GM04504 (cell line): ENCODE results near the gene PDXP.
"Not testable (repeated sequence)": the region's sequence is repeated elsewhere in the genome, so short reads cannot be mapped to it uniquely, and the experiment has no call there.

Source experiments
- DNase-seq: peaks from one replicate; pipeline ENCODE4 v3.0.0-alpha.2; 2012; ENCODE audit warnings: low read depth

PDXP gene

DNA sequence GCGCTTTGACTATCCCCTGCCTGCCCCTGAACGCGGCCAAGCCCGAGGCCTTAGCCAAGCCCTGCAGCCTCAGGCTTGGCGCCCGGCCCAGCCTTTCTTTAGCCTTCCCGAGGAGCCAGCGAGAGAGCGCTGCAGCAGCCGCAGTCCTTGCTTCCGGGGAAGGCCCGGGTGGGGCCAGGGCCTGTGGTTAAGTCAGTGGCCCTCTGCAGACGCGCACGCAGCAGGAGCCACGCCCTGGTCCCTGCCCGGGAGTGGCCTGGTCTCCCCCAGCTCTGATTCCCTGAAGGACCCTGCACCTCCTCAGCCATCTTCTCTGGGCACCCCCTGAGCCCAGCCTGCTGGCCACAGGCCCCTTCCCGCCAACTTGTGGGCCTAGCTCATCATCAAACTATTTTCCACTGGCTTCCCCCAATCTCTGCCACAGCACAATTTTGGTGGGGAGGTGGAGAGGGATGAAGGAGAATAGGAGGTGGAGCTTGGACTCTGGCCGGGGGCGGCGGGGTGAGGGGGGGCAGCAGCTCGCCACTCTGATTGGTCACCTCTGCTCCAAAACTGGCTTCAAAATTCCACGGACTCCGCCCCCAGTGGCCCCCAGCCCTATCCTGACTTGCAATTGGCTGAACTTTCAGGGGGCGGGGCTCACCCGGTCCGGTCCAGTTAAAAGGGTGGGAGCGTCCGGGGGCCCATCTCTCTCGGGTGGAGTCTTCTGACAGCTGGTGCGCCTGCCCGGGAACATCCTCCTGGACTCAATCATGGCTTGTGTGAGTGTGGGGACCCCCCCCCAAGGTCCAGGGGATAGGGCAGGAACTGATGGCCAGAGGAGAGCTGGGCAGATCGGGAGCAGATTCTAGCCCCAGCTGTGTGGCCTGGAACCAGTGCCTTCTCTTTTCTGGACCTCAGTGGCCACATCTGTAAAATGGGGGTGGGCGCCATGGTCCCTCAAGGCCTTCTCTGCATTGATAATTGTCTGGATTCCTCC, 16.7 kb downstream of the PDXP start, which contains the start of gene LGALS1:
Gene LGALS1, plus strand, starts transcription at position 686 of the 979 bp plus-strand sequence. Its CDS starts 67 bp downstream, at position 753.
- DNase-seq = peak; percentile 97

DNA sequence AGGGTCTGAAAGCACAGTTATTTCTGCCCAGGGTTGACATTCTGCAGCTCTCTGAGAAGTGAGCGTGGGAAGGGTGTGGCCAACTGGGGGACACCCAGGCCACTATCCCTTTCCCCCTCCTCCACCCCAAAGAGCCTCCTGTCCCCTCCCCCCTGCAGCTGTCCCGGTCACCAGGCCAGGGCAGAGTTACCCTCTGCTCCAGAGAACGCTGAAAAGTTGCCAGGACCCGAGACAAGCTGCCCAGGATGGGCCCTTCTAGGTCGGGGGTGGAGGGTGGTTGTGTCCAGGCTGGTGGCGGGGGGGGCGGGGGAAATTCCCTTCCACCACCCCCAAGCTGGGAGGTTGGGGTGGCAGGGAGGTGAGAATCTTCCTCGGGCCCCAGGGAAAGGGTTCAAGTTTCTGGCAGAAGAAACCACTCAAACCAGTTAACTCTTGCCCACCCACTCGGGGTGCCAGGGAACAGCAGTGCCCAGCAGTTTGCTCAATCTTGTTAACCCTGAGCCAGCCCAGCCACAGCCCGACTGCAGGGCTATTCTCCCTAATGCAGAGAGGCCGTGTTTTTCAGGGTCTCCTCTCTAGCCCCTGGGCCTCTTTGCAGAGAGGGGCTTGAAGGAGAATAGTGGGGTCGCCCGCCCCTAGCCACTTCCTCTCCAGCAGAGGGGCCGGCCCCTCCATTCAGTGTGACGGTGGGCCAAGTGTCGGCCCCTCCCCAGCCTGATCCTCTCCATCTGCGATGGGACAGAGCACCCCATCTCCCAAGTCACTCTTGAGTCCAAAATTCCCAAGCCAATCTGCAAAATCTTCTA, 17.6 kb downstream of the PDXP start:
- DNase-seq = no peak

DNA sequence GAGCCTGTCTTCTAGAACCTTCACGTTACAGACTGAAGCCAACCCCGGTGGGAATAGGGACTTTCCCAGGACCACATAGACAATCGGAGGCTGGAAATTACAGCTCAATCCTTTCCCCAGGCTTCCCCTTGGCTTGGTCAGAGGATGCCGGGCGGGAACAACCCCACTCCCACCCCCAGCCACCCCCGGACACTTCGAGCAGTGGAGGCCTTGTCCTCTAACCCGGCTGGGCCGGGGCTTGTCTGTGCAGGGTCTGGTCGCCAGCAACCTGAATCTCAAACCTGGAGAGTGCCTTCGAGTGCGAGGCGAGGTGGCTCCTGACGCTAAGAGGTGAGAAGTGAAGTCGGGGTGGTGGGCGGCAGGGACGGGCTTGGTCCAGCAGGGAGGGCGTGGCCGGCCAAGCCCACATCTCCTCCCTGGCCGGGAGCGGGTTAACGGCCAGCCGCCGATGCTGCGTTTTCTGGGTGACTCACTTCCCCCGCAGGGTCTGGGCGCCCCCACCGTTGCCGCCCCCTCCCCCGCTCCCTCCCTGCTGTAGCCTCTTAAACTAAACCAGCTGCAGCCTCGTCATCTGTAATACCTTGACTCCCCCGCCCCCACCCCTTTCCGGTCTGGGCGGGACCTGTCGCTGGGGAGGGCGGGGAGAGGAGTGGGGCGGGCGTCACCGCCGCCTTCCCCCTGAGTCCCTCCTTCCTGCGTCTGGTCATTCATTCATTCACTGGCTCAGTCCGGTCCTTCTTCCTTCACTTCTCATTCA, 18.4 kb downstream of the PDXP start:
- peak; percentile 97 for DNase-seq

DNA sequence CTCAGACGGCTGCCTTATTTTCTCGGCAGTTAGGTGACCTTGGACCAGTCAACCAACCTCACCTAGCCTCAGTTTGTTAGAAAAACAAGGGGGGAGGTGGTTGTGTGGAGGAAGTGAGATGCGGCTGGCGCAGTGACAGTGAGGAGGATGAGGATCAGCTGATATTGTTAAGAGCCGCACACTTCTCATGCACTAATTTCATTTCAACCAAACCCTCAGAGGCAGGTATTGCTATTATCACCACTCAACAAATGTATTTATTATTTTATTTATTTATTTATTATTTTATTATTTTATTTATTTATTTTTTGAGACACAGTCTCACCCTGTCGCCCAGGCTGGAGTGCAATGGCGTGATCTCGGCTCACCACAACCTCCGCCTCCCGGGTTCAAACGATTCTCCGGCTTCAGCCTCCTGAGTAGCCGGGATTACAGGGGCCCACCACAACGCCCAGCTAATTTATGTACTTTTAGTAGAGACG, 19.0 kb downstream of the PDXP start:
- DNase-seq = no peak

DNA sequence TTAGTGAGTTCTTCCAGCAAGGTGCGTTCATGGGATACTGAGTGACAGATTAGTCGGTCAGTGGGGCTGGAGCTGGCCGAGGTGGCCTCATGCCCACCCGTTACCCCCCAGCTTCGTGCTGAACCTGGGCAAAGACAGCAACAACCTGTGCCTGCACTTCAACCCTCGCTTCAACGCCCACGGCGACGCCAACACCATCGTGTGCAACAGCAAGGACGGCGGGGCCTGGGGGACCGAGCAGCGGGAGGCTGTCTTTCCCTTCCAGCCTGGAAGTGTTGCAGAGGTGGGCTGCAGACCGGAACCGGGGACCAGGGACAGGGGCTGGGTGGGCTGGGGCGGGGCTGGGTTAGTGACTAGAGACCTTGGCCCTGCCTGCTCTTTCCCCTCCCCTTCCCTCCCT, 19.8 kb downstream of the PDXP start:
- DNase-seq = no peak

DNA sequence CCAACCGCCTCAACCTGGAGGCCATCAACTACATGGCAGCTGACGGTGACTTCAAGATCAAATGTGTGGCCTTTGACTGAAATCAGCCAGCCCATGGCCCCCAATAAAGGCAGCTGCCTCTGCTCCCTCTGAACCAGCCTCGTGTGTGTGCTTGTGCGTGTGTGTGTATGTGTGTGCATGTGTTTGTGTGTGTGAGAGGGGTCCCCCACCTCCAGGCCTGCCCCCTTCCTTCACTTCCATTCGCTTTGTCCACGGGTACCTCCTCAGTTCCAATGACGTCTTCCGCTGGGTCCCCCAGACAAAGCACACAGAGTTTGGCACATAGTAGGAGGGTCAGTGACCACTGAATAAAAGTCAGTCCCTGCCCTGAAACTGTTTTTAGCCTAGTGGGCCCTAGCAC, 21.1 kb downstream of the PDXP start:
- DNase-seq = no peak

DNA sequence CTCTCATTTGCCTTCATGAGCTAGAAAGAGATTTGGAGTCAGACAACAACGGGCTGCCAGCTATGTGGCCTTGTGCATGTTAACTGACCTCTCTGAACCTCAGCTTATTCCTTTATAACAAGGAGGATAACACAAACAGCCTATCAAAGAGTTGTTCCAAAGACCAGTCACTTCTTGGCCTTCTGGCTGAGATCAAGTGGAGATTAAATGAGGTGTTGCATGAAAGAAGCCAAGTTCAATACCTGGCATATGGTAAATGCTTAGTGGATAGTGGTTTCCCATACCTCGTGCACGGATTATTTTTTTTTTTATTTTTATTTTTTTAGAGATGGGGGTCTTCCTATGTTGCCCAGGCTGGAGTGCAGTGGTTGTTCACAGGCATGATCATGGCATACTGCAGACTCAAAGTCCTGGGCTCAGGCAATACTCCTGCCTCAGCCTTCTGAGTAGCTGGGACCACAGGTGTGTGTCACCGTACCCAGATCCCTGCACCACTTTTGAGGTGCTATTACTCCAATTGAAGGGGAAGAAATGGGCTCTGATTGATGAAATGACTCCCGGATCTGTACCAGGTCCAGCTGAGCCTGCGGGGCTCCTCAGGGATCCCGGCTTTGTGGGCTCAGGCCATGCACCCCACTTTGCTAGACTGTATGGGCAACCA, 21.8 kb downstream of the PDXP start:
- no peak for DNase-seq

DNA sequence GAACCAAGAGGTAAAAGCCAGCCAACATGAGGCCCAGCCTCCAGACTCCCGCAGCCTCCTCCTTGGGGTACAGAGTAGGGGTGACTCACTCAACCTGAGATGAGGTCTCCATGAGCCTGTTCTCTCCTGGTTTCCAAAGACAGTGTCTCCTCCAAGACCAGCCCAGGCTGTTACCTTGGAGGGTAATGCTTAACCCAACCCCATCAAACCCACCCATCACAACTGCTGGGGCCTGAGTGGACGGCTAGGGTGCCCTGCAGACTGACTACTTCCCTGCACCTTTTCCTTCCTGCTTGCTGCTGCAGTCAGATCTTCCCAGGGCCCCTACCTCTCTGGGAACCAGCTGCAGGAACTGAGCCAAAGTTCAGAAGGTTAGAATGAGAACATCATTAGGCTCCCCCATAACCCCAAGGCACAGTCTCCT, 22.5 kb downstream of the PDXP start:
- no peak for DNase-seq

DNA sequence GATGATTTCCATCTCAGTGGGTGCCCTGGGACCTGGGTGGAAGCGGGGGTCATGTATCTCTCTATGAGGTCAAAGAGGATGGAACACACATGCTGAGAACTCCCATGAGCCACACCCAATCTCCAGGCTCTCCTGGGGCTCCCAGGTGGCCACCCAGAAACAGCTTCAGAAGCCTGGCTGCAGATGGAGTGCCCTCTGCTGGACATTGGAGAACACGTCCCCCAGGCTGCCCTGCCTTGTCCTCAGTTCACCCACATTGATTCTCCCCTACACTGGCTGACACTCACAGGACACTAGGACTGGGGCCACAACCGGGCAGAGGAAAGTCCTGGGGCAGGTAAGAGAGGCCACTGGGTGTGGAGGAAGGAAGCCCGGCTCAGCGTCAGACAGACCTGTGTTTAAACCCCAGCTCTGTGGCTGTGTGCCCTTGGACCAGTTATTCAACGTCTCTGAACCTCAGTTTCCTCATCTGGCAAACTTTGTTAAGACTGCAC, 23.1 kb downstream of the PDXP start:
- DNase-seq = peak; percentile 67

DNA sequence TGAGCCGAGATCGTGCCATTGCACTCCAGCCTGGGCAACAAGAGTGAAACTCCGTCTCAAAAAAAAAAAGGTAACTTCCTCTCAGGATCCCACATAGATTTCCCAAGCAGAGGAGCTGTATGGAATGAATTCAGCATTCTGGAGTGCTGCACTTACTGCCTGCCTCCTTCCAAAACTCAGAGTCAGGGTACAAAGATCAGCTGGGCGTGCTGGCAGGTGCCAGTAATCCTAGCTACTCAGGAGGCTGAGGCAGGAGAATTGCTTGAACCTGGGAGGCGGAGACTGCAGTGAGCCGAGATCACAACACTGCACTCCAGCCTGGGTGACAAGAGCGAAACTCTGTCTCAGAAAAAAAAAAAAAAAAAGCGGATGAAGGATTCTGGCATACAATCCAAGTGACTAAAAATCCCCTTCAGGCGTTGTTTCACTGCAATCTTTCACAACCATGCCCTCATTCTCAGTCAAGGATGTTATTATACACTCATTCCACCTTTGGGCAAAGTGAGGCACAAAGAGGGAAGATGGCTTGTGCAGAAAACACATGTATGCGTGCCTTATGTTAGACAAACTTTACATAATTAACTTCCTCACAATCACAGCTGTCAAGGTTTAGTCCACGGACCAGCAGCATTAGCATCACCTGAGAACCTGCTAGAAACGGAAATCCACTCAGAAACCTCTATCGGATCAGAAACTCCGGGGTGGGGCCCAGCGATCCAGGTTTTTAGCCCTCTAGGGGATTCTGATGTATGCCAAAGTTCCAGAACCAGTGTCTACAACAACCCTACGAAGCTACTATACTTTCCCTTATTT, 26.5 kb downstream of the PDXP start:
- DNase-seq = no peak

DNA sequence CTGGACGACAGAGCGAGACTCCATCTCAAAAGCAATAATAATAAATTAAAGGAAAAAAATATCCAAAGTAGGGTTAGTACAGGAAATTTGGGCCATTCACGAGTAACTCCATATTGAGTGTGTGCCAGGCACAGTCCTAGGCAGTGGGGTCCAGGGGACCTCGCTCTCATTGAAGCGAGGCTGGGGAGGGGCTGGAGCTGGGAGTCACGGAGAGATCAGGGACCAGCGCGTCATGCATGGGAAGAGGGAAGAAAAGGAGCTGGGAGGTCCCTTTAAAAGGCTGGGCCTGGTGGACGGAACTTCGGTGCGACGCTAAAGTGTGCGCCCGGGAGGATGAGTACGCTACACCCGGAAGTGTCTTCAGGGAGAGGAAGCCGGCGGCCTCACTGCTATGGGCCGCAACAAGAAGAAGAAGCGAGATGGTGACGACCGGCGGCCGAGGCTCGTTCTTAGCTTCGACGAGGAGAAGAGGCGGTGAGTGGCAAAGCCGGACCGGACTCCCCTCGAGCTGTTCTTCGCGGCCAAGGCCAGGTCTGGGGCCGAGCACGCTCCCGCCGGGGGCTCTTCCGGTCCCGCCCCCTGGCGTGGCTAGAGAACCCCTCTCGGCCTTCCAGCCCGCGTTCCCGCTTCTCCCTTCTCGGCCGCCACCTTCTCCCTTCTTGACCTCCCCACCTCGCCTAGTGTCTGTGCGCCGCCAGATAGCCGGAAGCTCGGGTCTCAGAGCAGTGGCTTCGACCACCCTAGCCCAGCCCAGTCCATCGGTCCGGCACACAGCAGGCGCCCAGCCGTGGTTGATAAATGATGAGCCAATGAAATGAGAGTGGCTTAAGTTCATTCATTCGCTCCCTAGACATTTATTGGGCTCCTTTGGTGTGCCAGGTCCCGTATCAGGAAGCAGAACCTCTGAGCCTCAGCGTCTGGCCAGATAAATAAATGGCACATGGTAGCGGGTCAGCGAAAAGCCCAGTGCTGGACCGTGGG, 27.8 kb downstream of the PDXP start, which contains the start of gene NOL12:
Gene NOL12, plus strand, starts transcription at position 342 of the 981 bp plus-strand sequence. Its CDS starts 50 bp downstream, at position 392.
- peak; percentile 71 for DNase-seq

DNA sequence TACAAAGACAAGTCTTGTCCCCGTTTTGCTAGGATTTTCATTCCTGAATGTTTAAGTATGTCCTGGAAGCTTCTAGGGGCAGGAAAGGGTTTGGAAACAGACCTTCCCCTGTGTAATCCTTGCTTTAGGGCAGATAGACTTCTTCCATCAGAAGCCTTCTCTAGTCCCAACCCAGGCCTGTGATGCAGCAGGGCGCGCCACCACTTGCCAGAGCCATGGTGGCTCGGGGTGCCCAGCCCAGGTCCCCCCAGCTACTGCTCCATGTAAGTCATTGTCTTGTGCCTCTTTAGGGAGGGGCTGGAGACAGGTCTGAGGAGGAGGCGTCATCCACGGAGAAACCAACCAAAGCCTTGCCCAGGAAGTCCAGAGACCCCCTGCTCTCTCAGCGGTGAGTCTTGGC, 31.9 kb downstream of the PDXP start:
- DNase-seq = no peak

DNA sequence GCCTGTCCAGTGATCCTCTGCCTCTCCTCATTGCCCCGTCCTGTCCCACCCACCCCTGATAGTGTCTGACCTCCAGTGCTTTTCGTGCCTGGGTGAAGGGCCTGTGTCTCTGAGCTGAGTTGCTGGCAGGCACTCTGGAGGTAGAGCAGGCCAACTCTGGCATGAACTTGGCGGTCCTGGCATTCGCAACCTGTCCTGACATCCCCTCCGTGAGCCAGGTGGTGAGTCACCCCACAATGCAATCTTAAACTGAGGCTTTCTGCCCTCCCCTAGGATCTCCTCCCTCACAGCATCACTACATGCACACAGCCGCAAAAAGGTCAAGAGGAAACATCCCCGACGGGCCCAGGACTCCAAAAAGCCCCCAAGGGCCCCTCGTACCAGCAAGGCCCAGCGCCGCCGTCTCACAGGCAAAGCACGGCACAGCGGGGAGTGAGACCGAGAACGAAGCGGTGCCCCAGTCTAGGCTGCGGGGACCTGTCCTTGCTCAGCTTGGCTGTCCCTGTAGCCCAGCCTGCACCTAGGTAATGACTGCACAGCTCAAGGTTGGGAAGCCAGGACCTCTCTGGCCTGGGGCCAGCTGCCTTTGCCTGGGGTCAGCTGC, 32.5 kb downstream of the PDXP start:
- DNase-seq = no peak

DNA sequence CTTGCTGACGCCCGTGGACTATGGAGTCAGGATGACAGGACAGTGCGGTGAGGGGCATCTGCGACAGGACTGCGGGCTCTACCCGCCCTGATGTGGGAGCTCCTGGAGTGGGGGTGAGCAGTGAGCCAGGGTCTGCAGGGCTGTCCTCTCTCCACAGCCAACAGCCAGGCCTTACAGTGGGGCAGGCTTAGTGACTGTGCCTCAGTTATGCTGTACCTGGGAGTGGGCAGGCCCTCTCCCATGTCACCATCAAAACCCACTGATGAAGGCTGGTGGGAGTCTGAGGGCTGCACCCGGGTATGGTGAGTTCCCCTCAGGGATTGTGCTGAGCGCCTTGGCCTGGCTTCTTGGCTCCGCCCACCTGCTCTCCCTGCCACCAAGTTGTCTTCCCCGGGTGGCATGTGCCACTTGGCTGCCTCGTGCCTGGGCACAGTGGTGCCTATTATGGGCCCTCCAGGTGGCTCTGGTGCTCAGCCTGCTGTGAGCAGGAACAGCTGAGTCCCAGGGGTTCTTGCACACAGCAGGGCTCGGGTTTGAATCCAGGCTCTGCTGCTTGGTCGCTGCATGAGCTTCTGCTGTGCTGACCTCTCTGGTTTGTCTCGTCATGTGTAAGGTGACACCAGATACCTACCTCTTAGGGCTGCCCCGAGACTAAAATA, 34.2 kb downstream of the PDXP start:
- no peak for DNase-seq

DNA sequence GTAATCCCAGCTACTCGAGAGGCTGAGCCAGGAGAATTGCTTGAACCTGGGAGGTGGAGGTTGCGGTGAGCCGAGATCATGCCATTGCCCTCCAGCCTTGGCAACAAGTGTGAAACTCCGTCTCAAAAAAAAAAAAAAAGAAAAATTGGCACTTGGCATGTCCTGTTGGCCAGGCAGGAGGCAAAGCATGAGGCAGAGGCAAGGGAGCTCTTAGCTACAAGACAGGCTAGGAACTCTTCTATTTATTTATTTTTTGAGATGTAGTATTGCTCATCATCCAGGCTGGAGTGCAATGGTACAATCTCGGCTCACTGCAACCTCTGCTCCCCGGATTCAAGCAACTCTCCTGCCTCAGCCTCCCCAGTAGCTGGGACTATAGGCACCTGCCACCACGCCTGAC, 35.6 kb downstream of the PDXP start:
- DNase-seq = not testable (repeated sequence)

DNA sequence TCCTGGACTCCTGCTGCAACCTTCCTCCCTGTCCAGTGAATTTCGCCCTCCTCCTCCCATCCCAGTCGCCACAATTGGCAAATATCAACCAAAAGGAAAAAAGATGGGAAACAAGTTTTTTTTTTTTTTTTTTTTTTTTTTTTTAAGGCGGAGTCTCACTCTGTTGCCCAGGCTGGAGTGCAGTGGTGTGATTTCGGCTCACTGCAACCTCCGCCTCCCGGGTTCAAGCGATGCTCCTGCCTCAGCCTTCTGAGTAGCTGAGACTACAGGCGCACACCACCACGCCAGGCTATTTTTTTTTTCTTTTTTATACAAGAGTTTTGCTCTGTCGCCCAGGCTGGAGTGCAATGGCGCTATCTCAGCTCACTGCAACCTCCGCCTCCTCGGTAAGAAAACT, 37.7 kb downstream of the PDXP start:
- not testable (repeated sequence) for DNase-seq

DNA sequence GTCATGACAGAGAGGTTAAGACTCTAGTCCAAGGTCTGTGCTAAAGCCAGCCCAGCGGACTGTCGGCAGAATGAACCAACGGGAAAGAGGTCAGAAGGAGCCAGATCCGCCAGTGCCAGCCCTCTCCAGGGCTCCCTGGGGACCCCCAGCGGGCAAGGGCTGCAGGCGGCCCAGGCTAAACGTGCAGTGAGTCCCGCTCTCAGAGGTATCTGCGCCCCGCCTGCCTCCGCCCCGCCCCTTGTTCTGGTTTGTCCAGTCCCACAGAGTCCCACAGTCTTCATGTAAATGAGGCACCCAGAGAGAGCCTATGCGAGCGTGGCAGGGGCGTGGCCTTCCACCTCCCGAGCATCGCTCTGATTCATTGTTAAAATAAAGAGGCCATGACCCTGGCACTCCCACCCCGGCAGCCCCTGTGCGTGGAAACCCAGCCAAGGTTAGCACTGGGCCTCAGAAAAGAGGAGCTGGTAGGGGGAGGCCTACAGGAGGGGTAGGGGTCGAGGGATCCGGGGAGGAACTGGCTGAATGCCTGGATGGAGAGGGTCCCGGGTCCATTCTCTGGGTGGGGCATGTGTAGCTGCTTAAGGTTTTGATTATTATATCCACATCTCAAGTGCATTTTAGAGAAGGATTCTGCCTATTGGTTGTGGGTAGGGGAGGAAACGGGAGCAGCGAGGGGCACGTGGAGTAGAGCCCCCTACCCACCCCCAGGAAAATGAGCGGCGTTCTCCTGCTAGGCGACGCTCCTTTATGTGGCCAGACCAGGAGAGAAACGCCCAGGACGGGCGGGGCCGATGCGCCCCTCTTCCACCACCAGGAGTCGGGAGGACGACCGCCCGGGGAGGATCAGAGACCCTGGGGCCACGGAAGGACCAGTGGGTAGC, 38.4 kb downstream of the PDXP start, which contains the start of gene TRIOBP:
Gene TRIOBP, plus strand, starts transcription at position 392 of the 881 bp plus-strand sequence. CDS start 4,318 bp downstream, outside the sequence.
- DNase-seq = peak; percentile 83
